HepG2 (cell line): ENCODE measurements around the gene OR6C68. TPM values are rescaled to one million over a fixed set of nuclear protein-coding genes. Genes with fewer than 3 reads are reported as not detected.

Experiments
- HDAC1 ChIP-seq: sonication (generic); formaldehyde crosslinking; IDR thresholded peaks from 2 replicates; pipeline ENCODE4 v1.5.1; 2020; ENCODE audit warnings: mild to moderate bottlenecking, missing genetic modification reagents
- HNF4A ChIP-seq: sonication (generic); formaldehyde crosslinking; IDR thresholded peaks from 2 replicates; pipeline ENCODE4 v1.4.0; 2020; ENCODE audit warnings: missing genetic modification reagents
- HNF4G ChIP-seq, 2 experiments: sonication (generic) in 1 of 2; formaldehyde crosslinking in 1 of 2; IDR thresholded peaks; 2 replicates each; pipeline versions ENCODE4 v1.4.0 to v1.6.1; 2011 to 2020; ENCODE audit warnings: borderline replicate concordance in 2 of 2, low read depth in 2 of 2, mild to moderate bottlenecking in 2 of 2, low read length in 1 of 2, missing genetic modification reagents in 1 of 2, moderate library complexity in 1 of 2
- IKZF5 ChIP-seq: IDR thresholded peaks from 2 replicates; pipeline ENCODE4 v1.6.1; 2018; ENCODE audit warnings: missing genetic modification reagents, mild to moderate bottlenecking, missing compliant biosample characterization
- KDM5A ChIP-seq: fragments of 200-600 bp; sonication (generic); IDR thresholded peaks from 2 replicates; pipeline ENCODE4 v1.7.0; 2018; ENCODE audit warnings: antibody characterized with exemption, mild to moderate bottlenecking, low read length, borderline replicate concordance
- SMARCE1 ChIP-seq: fragments of 450-650 bp; IDR thresholded peaks from 2 replicates; pipeline ENCODE4 v1.6.1; 2017; ENCODE audit warnings: borderline replicate concordance
- WIZ ChIP-seq: sonication (generic); formaldehyde crosslinking; IDR thresholded peaks from 2 replicates; pipeline ENCODE4 v1.5.1; 2020; ENCODE audit warnings: mild to moderate bottlenecking, missing genetic modification reagents
- ZNF124 ChIP-seq: sonication (generic); formaldehyde crosslinking; IDR thresholded peaks from 2 replicates; pipeline ENCODE4 v1.4.0; 2020; ENCODE audit warnings: missing genetic modification reagents
- ZNF362 ChIP-seq: sonication (generic); formaldehyde crosslinking; IDR thresholded peaks from 2 replicates; pipeline ENCODE4 v1.4.0; 2020; ENCODE audit warnings: missing genetic modification reagents, mild to moderate bottlenecking, borderline replicate concordance
- ZNF629 ChIP-seq: sonication (generic); formaldehyde crosslinking; conservative IDR thresholded peaks from 2 replicates; pipeline ENCODE4 v1.5.0; 2020; ENCODE audit warnings: missing genetic modification reagents
- ZNF747 ChIP-seq: sonication (generic); formaldehyde crosslinking; IDR thresholded peaks from 2 replicates; pipeline ENCODE4 v1.8.1; 2023; ENCODE audit warnings: missing genetic modification reagents, mild to moderate bottlenecking, borderline replicate concordance
- ZNF773 ChIP-seq: sonication (generic); formaldehyde crosslinking; IDR thresholded peaks from 2 replicates; pipeline ENCODE4 v1.4.0; 2020; ENCODE audit warnings: missing genetic modification reagents, borderline replicate concordance
- polyA plus RNA-seq, 8 experiments: library from polyadenylated mRNA; depleted of rRNA in 3 of 8; stranded (reverse) in 7 of 8; unstranded in 1 of 8; fragments of >200 nt; fragmentation: Illumina TruSeq in 4 of 8; extraction: Trizol in 4 of 8; gene quantifications; 2 replicates each; pipeline versions ENCODE4 v1.2.1 to v1.2.3, GENCODE V29; 2011 to 2016; ENCODE audit warnings: low read depth in 4 of 8, missing spikeins in 1 of 8, mixed read lengths in 1 of 8; ENCODE audit not compliant: insufficient read depth in 1 of 8
- total RNA-seq, 5 experiments: library from RNA; depleted of rRNA; stranded (reverse); fragments of >200 nt; fragmentation: Illumina TruSeq; extraction: Trizol; gene quantifications; 2 replicates each; pipeline ENCODE4 v1.2.3, GENCODE V29; 2016; ENCODE audit warnings: low read depth in 1 of 5
- TF ChIP-seq, protein P1 (sequence below): sonication (generic); formaldehyde crosslinking; IDR thresholded peaks from 2 replicates; pipeline ENCODE4 v1.4.0; 2020; ENCODE audit warnings: mild to moderate bottlenecking, low read depth, missing genetic modification reagents
- TF ChIP-seq, protein P2 (sequence below), 2 experiments: IDR thresholded peaks; 2 replicates each; pipeline ENCODE4 v1.6.1; 2011 to 2012; ENCODE audit warnings: low read length in 2 of 2, borderline replicate concordance in 1 of 2, low read depth in 1 of 2, mild to moderate bottlenecking in 1 of 2, moderate library complexity in 1 of 2
- TF ChIP-seq, protein P3 (sequence below): IDR thresholded peaks from 2 replicates; pipeline ENCODE4 v1.6.1; 2016; ENCODE audit warnings: missing compliant biosample characterization, missing genetic modification reagents, borderline replicate concordance

The OR6C68 gene
- total and polyA plus RNA-seq, 2 of the 13 experiments (the other 11 are each of a cell fraction or from before 2014, with no cell fraction given) = not detected

DNA sequence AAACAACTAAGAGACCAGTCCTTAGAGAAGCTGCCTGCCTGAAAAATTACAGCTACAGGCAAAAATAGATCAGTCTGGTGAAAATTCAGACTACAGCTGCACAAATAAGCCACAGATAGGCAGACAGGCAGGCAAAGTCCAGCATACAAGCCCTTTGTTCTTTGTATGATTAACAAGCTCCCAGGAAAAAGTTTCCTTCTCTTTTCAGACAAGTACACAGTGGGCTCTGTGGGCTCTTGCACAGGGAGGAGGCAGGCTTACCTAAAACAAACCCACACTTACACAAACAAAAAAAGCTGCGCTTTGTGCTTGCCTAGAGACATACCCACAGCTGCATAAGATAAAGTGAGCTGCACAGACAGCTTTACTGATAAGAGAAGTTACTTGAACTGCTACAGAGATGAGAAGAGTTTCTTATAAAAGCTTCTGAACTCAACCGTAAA is 7.7 kb downstream of the OR6C68 start (continued):
- TF ChIP-seq, protein P1, sequence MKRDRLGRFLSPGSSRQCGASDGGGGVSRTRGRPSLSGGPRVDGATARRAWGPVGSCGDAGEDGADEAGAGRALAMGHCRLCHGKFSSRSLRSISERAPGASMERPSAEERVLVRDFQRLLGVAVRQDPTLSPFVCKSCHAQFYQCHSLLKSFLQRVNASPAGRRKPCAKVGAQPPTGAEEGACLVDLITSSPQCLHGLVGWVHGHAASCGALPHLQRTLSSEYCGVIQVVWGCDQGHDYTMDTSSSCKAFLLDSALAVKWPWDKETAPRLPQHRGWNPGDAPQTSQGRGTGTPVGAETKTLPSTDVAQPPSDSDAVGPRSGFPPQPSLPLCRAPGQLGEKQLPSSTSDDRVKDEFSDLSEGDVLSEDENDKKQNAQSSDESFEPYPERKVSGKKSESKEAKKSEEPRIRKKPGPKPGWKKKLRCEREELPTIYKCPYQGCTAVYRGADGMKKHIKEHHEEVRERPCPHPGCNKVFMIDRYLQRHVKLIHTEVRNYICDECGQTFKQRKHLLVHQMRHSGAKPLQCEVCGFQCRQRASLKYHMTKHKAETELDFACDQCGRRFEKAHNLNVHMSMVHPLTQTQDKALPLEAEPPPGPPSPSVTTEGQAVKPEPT (CRISPR knock-in tag) = no peak
- TF ChIP-seq HDAC1 (CRISPR knock-in tag) (peak; percentile 72; the same call in 1 of the 2 replicates), WIZ (no peak), ZNF773 (CRISPR knock-in tag) (no peak), KDM5A (no peak), HNF4G (IDR thresholded peaks at IDR 0.05; ENCODE audit: borderline replicate concordance, low read depth, low read length) (peak; percentile 94), HNF4G (CRISPR knock-in tag; IDR thresholded peaks at IDR 0.05; ENCODE audit: borderline replicate concordance, low read depth) (peak; percentile 68), SMARCE1 (no peak), IKZF5 (CRISPR knock-in tag) (peak; percentile 81), ZNF629 (CRISPR knock-in tag) (no peak), ZNF362 (CRISPR knock-in tag) (peak; percentile 73; the same call in 1 of the 2 replicates), HNF4A (CRISPR knock-in tag) (peak; percentile 90), ZNF747 (no peak), ZNF124 (0 out of 2 replicates have a peak, but pooled peaks have one; percentile 36)
- TF ChIP-seq, protein P2, sequence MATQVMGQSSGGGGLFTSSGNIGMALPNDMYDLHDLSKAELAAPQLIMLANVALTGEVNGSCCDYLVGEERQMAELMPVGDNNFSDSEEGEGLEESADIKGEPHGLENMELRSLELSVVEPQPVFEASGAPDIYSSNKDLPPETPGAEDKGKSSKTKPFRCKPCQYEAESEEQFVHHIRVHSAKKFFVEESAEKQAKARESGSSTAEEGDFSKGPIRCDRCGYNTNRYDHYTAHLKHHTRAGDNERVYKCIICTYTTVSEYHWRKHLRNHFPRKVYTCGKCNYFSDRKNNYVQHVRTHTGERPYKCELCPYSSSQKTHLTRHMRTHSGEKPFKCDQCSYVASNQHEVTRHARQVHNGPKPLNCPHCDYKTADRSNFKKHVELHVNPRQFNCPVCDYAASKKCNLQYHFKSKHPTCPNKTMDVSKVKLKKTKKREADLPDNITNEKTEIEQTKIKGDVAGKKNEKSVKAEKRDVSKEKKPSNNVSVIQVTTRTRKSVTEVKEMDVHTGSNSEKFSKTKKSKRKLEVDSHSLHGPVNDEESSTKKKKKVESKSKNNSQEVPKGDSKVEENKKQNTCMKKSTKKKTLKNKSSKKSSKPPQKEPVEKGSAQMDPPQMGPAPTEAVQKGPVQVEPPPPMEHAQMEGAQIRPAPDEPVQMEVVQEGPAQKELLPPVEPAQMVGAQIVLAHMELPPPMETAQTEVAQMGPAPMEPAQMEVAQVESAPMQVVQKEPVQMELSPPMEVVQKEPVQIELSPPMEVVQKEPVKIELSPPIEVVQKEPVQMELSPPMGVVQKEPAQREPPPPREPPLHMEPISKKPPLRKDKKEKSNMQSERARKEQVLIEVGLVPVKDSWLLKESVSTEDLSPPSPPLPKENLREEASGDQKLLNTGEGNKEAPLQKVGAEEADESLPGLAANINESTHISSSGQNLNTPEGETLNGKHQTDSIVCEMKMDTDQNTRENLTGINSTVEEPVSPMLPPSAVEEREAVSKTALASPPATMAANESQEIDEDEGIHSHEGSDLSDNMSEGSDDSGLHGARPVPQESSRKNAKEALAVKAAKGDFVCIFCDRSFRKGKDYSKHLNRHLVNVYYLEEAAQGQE (IDR thresholded peaks at IDR 0.05; ENCODE audit: borderline replicate concordance in 1 of 2, low read depth in 1 of 2, low read length in 2 of 2) = 0 out of 4 replicates have a peak, but pooled peaks of 1 of the 2 experiments have one; percentile 40
- TF ChIP-seq, protein P3, sequence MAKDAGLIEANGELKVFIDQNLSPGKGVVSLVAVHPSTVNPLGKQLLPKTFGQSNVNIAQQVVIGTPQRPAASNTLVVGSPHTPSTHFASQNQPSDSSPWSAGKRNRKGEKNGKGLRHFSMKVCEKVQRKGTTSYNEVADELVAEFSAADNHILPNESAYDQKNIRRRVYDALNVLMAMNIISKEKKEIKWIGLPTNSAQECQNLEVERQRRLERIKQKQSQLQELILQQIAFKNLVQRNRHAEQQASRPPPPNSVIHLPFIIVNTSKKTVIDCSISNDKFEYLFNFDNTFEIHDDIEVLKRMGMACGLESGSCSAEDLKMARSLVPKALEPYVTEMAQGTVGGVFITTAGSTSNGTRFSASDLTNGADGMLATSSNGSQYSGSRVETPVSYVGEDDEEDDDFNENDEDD = peak; percentile 9; the same call in 1 of the 2 replicates
